HG02623 (cell line): Measurements from ENCODE around the gene SLC38A2.
"Not testable (repeated sequence)": the region's sequence is repeated elsewhere in the genome, so short reads cannot be mapped to it uniquely, and the experiment has no call there.

Source experiments
- ATAC-seq: cut with Tn5 transposase; IDR thresholded peaks from one replicate; pipeline ENCODE4 v1.9.1; 2021; ENCODE audit warnings: moderate library complexity; ENCODE audit not compliant: unreplicated experiment

Gene SLC38A2

GRCh38 chr12:46372544-46373300 lies at the start of gene SLC38A2:
Gene SLC38A2 (minus strand): TSS chr12:46372773. CDS start chr12:46371293, 1,480 bp downstream.
- peak; percentile 85 for ATAC-seq

- ATAC-seq, result no peak
Observed at GRCh38 chr12:46419675-46420074, 47.1 kb upstream of the SLC38A2 start.

DNA sequence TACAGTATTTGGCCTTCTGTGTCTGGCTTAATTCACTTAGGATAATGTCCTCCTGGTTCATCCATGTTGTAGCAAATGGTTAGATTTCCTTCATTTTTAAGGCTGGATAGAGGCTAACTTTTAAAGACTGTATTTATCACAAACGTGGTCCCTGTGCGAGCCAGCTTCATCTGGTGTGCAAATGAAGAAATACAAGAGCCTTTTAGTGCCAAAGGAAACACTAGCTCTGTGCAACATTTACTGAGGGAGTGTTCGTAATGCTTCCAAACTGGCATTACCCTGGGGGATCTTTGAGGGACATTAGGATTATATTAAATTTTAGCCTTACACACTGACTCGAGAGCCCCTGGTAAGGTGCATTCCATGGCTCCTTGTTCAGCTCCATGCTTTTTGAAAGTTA lies 43.0 kb upstream of the SLC38A2 start:
- no peak for ATAC-seq

GRCh38 chr12:46414591-46415268 lies 42.2 kb upstream of the SLC38A2 start:
- ATAC-seq, result no peak

DNA sequence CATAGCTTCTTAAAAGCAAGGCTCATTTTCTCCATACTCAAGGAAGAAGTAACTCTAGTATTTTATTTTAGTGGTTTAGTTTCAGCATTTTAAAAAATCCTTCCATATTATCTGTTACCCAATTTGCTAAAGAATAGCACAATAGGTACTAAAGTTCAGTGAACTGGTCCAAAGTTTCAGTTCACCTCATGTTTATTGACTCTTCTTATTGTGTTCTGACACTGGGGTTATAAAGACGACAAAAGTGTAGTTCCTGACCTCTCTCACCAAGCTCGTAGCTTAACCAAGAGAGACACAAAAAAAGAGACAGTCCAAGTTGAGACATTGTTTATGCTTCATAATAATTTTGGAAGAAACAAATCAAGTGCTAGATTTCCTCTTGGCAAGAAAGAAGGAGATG lies 40.8 kb upstream of the SLC38A2 start:
- ATAC-seq, result no peak

DNA sequence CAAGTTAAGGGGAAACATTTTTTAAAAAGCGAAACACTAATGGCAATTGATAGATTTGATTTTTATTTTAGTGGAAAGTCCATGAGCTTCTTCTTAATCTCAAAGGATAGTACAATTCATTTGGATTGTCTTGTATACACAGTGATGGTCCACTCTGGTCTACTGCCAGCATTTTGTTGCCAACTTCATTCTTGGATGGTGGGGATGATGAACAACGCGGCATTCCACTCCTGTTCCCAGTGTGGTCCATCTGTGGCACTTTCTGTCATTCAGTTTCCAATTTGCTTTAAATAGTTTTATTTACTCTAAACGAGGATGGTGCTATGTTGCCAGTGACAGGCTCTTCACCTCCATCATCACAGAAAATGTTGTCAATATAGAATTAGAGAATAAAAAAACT lies 40.3 kb upstream of the SLC38A2 start:
- no peak for ATAC-seq

- ATAC-seq, result no peak
Observed at GRCh38 chr12:46410495-46410894, 37.9 kb upstream of the SLC38A2 start.

DNA sequence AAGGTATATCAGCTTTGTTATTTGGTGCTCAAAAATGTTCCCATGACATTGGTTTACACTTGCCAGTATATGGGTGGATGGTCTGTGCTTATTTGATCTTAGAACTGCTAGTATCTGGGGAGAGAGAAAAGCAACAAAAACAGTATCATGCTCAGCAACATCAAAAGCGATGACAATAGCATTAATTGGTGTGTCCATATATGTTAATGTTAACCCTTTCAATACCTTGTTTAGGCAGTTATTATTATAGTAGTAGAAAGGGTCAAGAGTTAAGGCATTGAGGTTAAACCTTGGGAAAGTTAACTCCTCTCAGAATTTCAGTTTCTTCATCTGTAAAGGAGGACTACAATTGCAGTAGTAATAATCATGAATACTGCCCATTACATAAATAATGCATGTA lies 37.4 kb upstream of the SLC38A2 start:
- ATAC-seq, result no peak

- no peak for ATAC-seq
Observed at GRCh38 chr12:46409342-46409741, 36.8 kb upstream of the SLC38A2 start.

- no peak for ATAC-seq
Observed at GRCh38 chr12:46408441-46408840, 35.9 kb upstream of the SLC38A2 start.

DNA sequence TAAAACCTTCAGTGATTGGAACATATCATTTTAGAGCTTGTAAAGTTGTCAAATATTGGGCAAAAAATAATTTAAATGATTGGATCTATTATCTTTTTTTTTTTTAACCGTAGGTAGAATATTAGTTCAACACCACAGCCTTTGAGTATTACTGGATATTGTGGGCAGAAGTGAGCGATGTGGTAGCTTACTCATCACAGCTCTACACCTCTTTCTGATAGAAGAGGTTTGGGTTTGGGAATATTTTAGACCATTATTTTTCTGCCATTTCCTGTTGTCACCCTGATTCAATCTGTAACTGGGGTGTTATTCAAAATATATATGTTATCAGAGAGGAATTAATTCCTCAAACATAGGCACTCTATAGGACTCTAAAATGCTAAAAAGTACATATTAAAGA lies 34.8 kb upstream of the SLC38A2 start:
- ATAC-seq, result no peak

- ATAC-seq, result no peak
Observed at GRCh38 chr12:46406352-46407027, 33.9 kb upstream of the SLC38A2 start.

GRCh38 chr12:46404733-46405132 lies 32.2 kb upstream of the SLC38A2 start:
- no peak for ATAC-seq

GRCh38 chr12:46404225-46404631 lies 31.7 kb upstream of the SLC38A2 start:
- no peak for ATAC-seq

GRCh38 chr12:46403719-46404070 lies 31.1 kb upstream of the SLC38A2 start:
- ATAC-seq, result no peak

DNA sequence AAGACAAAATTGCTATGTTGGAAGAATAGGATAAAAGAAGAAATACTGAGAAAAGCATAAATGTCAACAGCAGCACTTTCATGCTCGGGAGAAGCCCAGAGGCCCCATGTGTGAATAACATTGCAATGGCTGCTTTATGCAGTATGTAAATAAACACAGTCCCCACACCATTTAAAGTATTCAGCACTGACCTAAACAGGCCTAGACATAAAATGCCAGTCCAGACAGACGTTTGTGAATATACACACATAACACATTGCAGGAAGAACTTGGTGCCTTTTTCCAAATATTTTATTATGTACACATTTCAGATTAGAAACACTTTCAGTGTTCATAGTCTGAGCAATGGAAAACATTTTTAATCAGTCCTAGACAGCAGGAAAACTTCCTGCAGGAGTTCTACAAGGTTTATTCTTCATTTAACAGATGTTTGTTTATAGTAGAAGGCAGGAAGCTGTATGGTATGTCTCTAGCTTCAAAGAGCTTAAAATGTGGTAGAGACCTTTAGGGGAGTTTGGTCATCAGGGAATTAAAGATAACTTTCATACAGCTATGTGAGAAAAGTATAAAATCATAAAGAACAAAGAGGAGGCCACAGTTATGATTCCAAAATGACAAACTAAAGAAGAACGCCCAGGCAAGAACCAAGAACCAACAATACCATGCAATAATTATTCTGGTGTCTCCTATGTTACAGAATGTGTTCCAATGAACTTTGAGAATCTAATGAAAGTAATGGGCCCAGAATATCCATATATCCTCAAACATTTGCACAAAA lies 30.6 kb upstream of the SLC38A2 start:
- ATAC-seq, result no peak

DNA sequence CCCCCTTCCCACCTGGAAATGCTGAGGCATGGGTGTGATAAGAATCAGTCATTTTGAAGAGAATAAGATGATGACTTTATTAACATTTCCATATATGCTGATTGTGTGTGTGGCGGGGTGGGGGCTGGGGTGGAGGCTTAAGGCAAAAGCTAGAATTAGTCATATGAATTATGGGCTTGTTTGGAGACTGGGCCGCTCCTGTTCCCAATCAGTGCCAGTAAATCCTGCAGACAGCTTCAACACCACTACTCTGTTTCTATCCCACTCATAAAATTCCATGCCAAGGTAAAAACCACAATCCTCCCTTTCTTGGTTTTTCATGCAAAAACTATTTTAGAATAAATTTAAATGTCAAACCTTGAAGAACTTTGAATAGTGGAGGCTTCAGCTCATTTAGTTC lies 29.9 kb upstream of the SLC38A2 start:
- no peak for ATAC-seq

DNA sequence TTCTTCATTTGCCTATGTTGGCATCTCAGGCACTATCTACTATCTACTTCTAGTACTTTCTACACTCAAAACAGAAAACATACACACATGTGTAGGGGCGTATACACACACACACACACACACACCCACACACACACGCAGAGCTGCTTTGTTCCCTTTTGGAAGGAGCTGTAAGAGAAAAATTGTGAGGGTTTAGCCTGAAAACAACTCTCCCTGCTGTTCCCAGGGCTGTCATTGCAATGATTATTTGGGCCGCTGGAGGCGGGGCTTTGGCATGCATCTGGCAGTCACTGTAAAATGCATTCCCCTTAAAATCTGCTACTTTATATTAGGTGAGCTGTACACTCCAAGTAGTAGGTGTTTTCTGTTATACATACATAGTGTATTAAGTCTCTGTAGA lies 29.1 kb upstream of the SLC38A2 start:
- ATAC-seq, result no peak

DNA sequence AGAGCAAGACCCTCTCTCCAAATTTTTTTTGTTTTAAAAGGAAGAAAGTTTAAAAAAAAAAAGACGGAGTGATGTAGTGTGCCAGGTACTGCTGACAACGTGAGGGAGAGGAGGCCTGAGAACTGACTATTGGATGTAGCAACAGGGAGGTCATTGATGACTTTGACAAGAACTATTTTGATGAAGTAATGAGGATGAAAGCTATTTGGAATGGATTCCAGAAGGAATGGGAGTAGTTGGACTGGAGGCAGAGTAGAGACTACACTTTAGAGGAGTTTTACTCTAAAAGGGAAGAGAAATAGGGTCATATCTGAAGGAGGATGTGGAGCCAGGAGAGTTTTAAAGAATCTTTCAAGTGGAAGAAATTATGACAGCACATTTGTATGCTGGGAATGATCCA lies 27.8 kb upstream of the SLC38A2 start:
- no peak for ATAC-seq

GRCh38 chr12:46399461-46400248 lies 27.1 kb upstream of the SLC38A2 start:
- ATAC-seq, result not testable (repeated sequence)

DNA sequence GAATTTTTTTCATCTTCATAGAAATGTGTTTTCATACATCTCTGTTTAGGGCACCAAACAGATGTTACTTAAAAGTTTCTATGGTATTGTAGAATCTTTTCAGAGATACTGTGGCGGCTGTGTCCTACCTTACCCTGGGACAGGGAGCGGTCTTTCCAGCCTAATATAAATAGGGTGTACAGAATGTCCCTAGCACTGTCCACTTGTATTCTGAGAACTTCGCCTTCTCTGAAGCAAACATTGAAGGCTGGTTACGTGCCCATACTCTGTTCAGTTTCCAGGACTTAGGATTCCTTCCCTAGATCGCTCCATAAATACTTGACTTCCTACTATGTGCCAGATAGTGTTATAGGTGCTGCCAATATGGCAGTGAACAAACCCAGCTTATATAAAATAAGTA lies 24.3 kb upstream of the SLC38A2 start:
- no peak for ATAC-seq
